Activated CD4-positive, alpha-beta T cell treated with anti-CD3 and anti-CD28 coated beads for 36 hours (primary cell): ENCODE results near the gene NLRP3. TPM values are rescaled to one million over a fixed set of nuclear protein-coding genes. Genes with fewer than 3 reads are reported as not detected.
"Not testable (repeated sequence)": the region's sequence is repeated elsewhere in the genome, so short reads cannot be mapped to it uniquely, and the experiment has no call there.

Experiments used
- ATAC-seq: fragments of 200-7000 bp; cut with Tn5 transposase; one replicate; pipeline ENCODE4 v1.10.0; 2021; ENCODE audit warnings: mild to moderate bottlenecking, moderate library complexity
- CTCF ChIA-PET: fragments of 350-600 bp; sonication (Branson Sonifier 250); formaldehyde crosslinking; loops from one replicate; lab custom pipeline; 2021; ENCODE audit warnings: antibody characterized with exemption; lab: Charles Lee
- POLR2A ChIA-PET: fragments of 350-600 bp; sonication (Branson Sonifier 250); formaldehyde crosslinking; loops from one replicate; lab custom pipeline; 2021; ENCODE audit warnings: antibody characterized with exemption, inconsistent platforms; lab: Charles Lee
- DNase-seq: peaks from one replicate; pipeline ENCODE4 v3.0.0-alpha.2; 2020
- H3K27ac Mint-ChIP-seq: one replicate; pipeline ENCODE4 v1.8.0; 2021; ENCODE audit warnings: mixed read lengths
- H3K27me3 Mint-ChIP-seq: one replicate; pipeline ENCODE4 v1.8.0; 2021; ENCODE audit warnings: mixed read lengths
- H3K36me3 Mint-ChIP-seq: one replicate; pipeline ENCODE4 v1.8.0; 2021; ENCODE audit warnings: low read depth, mixed read lengths
- H3K4me1 Mint-ChIP-seq: one replicate; pipeline ENCODE4 v1.8.0; 2021; ENCODE audit warnings: mixed read lengths
- H3K4me3 Mint-ChIP-seq: one replicate; pipeline ENCODE4 v1.8.0; 2021; ENCODE audit warnings: mild to moderate bottlenecking, moderate library complexity, mixed read lengths
- H3K9me3 Mint-ChIP-seq: one replicate; pipeline ENCODE4 v1.8.0; 2021; ENCODE audit warnings: low read depth, mixed read lengths
- intact Hi-C, 2 experiments: fragments of 100-400 bp; cut with DNase I in 1 of 2; cut with micrococcal nuclease in 1 of 2; formaldehyde crosslinking; loops; one replicate each; pipeline versions ENCODE4 v1.14.2 to v1.15.1; 2022 to 2024; cut with DNase I, micrococcal nuclease
- total RNA-seq, 2 experiments: library from RNA; stranded (reverse); gene quantifications; one replicate each; pipeline ENCODE4 v1.2.3, GENCODE V29; 2021

NLRP3 gene
- total RNA-seq, 2 experiments from 2014 or later, result 1.0 to 1.5 TPM

DNA sequence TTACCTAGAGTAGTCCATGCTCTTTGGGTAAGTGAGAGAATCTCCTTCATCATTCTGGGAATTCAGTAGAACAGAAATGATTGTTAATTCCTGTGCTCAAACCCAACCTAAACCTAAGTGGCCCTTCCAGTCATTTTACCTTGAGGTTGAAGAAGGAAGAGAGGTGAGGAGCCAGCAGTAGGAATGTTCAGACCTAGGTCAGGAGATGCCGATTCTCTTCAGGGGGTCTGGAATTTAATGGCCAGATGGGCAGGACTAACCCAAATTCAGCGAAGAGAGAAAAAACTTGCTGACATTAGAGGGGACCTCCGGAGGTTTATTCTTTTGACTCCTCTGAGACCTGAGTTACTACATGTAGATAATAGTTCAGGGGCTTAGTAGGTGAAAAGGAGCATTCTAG lies 58.4 kb downstream of the NLRP3 start:
- H3K27ac Mint-ChIP-seq, result no peak overlapping the region
- H3K27me3 Mint-ChIP-seq, result peaks cover 2% of the 10 kb centered on the region
- ATAC-seq (no peak), DNase-seq (no peak)
- CTCF ChIA-PET, result no interaction called here
- H3K9me3 Mint-ChIP-seq, result peaks cover 5% of the 10 kb centered on the region
- no peaks in the 10 kb centered on the region for H3K4me1 Mint-ChIP-seq
- POLR2A ChIA-PET, result no interaction called here
- H3K36me3 Mint-ChIP-seq, result no peaks in the 10 kb centered on the region
- no peak overlapping the region for H3K4me3 Mint-ChIP-seq
- intact Hi-C loops, result no loop called here

DNA sequence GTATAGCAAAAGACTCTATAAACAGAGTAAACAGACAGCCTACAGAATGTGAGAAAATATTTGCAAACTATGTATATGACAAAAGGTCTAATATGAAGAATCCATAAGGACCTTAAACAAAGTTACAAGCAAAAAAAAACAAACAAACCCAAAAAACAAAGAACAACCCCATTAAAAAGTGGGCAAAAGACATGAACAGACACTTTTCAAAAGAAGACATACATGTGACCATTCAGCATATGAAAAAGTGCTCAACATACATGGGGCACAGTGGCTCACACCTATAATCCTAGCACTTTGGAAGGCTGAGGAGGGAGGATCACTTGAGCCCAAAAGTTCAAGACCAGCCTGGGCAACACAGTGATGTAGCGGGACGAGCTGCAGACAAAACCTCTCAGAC lies 59.8 kb downstream of the NLRP3 start:
- H3K36me3 Mint-ChIP-seq, result no peaks in the 10 kb centered on the region
- POLR2A ChIA-PET, result no interaction called here
- H3K27ac Mint-ChIP-seq, result no peak overlapping the region
- intact Hi-C loops, result no loop called here
- H3K27me3 Mint-ChIP-seq, result peaks cover 2% of the 10 kb centered on the region
- no peak overlapping the region for H3K4me3 Mint-ChIP-seq
- CTCF ChIA-PET, result interaction anchor here (0.5 kb wide), 1 partner anchor 105 kb away, joined by 3 read pairs; no protein-coding TSS in a partner anchor
- H3K9me3 Mint-ChIP-seq, result peaks cover 5% of the 10 kb centered on the region
- ATAC-seq, result no peak
- no peaks in the 10 kb centered on the region for H3K4me1 Mint-ChIP-seq
- DNase-seq, result no peak

DNA sequence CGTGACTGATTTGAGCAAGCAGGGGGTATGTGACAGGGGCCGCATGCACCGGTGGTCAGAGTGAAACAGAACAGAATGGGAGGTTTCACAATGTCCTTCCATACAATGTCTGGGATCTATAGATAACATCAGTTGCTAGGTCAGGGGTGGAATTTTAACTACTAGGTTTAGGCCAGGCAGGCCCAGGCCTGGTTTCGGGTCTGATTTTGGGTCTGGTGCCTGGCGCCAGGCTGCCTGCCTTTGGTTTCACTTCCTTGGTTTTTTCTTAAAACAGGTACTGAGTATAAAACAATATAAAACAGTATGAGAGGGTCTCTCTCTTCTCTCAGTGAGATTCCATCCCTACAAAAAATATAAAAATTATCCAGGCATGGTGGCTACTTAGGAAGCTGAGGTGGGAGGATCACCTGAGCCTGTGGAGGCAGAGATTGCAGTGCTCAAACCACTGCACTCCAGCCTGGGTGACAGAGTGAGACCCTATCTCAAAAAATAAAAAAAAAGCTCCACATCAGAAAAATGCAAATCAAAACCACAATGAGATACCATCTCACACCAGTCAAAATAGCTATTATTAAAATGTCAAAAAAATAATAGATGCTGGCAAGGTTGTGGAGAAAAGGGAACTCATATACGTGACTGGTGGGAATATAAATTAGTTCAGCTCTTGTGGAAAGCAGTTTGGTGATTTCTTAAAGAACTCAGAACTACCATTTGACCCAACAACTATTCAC lies 60.5 kb downstream of the NLRP3 start:
- DNase-seq, ATAC-seq, intact Hi-C loops, POLR2A ChIA-PET, H3K9me3 Mint-ChIP-seq, H3K4me1 Mint-ChIP-seq, H3K4me3 Mint-ChIP-seq, H3K27ac Mint-ChIP-seq, H3K27me3 Mint-ChIP-seq, H3K36me3 Mint-ChIP-seq: not testable (repeated sequence)
- CTCF ChIA-PET, result interaction anchor here (0.5 kb wide), 1 partner anchor 106 kb away, joined by 3 read pairs; no protein-coding TSS in a partner anchor

DNA sequence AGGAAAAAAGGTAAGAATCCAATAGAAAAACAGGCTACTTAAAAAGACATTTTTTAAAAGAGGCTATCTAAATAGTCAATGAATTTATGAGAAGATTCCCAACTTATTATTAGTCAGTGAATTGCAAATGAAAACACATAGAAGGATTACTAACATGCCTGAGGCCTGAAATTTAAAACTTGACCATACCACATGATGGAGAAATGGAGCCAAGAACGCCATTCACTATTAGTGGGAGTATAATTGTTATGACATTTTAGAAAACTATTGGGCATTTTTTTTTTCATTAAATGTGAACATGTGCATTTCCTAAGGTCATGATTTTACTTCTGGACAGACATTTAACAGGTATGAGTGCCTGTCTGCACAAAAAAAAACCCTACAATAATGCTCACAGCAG lies 66.8 kb downstream of the NLRP3 start:
- intact Hi-C loops, result no loop called here
- DNase-seq (no peak), ATAC-seq (no peak)
- Mint-ChIP-seq H3K27me3 (peaks cover under 1% of the 10 kb centered on the region), H3K4me3 (no peak overlapping the region), H3K4me1 (no peaks in the 10 kb centered on the region), H3K36me3 (no peaks in the 10 kb centered on the region), H3K9me3 (no peaks in the 10 kb centered on the region), H3K27ac (no peak overlapping the region)
- POLR2A ChIA-PET, result no interaction called here
- CTCF ChIA-PET, result interaction anchor here (0.9 kb wide), 1 partner anchor 109 kb away, joined by 4 read pairs; no protein-coding TSS in a partner anchor

DNA sequence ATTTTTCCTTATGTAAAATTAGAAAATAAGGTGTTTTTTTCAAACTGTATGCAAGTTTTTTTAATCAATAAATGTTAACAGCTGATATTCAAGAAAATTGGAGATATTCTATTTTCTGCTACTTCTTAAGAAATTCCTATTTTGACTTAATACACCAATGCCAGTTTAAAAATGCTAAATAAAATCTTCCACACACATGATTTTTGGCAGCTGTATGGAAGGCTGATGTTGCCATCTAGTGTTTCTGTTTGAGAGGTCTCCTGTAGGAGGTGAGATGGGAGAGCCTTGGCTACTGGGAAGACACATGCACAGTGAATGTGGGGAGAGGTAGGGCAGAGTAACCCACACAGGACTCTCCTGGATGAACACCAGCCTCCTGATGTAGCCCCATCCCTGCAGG lies 71.1 kb downstream of the NLRP3 start:
- peaks cover 8% of the 10 kb centered on the region for H3K27me3 Mint-ChIP-seq
- no peaks in the 10 kb centered on the region for H3K36me3 Mint-ChIP-seq
- no peak overlapping the region for H3K4me3 Mint-ChIP-seq
- intact Hi-C loops, result loop anchor here (1.0 kb wide), 3 partner anchors 97 to 115 kb away; no protein-coding TSS in a partner anchor
- DNase-seq (peak; percentile 38), ATAC-seq (peak; percentile 80)
- no peaks in the 10 kb centered on the region for H3K9me3 Mint-ChIP-seq
- ChIA-PET CTCF (interaction anchor here (0.9 to 6.1 kb wide), 11 partner anchors 23 to 159 kb away, joined by 3 to 62 read pairs (median 4); partner anchors contain the start of gene NLRP3), POLR2A (no interaction called here)
- no peaks in the 10 kb centered on the region for H3K4me1 Mint-ChIP-seq
- H3K27ac Mint-ChIP-seq, result no peak overlapping the region

DNA sequence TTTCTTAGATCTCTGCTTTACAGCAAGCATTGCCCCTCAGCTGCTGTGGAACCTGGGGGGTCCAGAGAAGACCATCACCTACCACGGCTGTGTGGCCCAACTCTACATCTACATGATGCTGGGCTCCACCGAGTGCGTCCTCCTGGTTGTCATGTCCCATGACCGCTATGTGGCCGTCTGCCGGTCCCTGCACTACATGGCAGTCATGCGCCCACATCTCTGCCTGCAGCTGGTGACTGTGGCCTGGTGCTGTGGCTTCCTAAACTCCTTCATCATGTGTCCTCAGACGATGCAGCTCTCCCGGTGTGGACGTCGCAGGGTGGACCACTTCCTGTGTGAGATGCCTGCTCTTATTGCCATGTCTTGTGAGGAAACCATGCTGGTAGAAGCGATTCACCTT lies 75.4 kb downstream of the NLRP3 start:
- DNase-seq, result no peak
- no peak overlapping the region for H3K4me3 Mint-ChIP-seq
- POLR2A ChIA-PET, result no interaction called here

DNA sequence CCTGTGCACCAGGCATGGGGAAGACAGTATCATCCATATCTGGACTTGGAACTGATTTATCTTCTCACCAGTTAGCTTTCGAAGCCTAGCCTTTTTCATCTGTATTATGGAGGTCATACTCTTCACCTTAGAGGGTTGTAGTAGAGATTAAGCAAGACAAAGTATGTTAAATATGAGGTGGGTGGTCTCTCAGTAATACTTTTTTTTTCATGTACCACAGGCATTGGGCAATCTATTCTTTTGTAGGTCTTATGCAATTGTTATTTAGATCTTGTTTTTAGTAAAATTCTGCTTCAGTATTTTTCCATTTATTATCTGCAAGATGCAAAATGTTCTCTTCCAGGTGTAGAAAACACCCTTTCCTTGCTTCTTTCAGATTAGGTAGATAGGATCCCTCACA lies 77.1 kb downstream of the NLRP3 start:
- POLR2A ChIA-PET, result no interaction called here

More for the DNA sequence above, 75.4 kb downstream of the NLRP3 start:
- H3K9me3 Mint-ChIP-seq, result no peaks in the 10 kb centered on the region
- no peak overlapping the region for H3K27ac Mint-ChIP-seq
- H3K36me3 Mint-ChIP-seq, result no peaks in the 10 kb centered on the region
- intact Hi-C loops, result no loop called here
- CTCF ChIA-PET, result no interaction called here
- no peak for ATAC-seq
- H3K27me3 Mint-ChIP-seq, result peaks cover 23% of the 10 kb centered on the region
- H3K4me1 Mint-ChIP-seq, result no peaks in the 10 kb centered on the region

DNA sequence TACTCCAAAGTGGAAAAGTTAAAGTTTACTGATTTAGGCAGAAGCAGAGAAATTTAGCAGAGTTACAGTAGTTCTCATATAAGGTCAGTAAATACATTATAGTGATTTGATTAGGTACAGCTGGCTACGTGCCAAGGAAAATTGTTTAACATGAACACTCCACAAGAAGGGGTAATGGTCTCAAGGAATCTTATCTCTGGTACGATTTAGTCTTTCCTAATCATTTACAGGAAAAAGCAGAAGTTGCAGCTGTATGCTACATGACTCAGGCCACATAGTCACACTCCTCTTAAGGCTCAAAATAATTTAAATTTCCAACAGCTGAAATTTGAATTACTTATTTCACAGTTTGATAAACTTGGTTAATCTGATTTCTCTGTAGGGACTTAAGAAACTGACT lies 78.8 kb downstream of the NLRP3 start:
- ChIA-PET POLR2A (no interaction called here), CTCF (interaction anchor here (0.6 to 1.7 kb wide), 2 partner anchors 10 to 122 kb away, joined by 3 to 5 read pairs; no protein-coding TSS in a partner anchor)
- no peaks in the 10 kb centered on the region for H3K4me1 Mint-ChIP-seq
- H3K4me3 Mint-ChIP-seq, result no peak overlapping the region
- intact Hi-C loops, result no loop called here
- DNase-seq, result no peak
- H3K9me3 Mint-ChIP-seq, result no peaks in the 10 kb centered on the region
- no peak overlapping the region for H3K27ac Mint-ChIP-seq
- no peak for ATAC-seq
- peaks cover 23% of the 10 kb centered on the region for H3K27me3 Mint-ChIP-seq
- H3K36me3 Mint-ChIP-seq, result no peaks in the 10 kb centered on the region

More for the DNA sequence above, 77.1 kb downstream of the NLRP3 start:
- Mint-ChIP-seq H3K27me3 (peaks cover 20% of the 10 kb centered on the region), H3K4me3 (no peak overlapping the region), H3K27ac (no peak overlapping the region), H3K36me3 (no peaks in the 10 kb centered on the region), H3K4me1 (no peaks in the 10 kb centered on the region), H3K9me3 (no peaks in the 10 kb centered on the region)
- ATAC-seq (no peak), DNase-seq (no peak)
- CTCF ChIA-PET, result interaction anchor here (0.7 kb wide), 1 partner anchor 120 kb away, joined by 3 read pairs; no protein-coding TSS in a partner anchor
- intact Hi-C loops, result no loop called here

DNA sequence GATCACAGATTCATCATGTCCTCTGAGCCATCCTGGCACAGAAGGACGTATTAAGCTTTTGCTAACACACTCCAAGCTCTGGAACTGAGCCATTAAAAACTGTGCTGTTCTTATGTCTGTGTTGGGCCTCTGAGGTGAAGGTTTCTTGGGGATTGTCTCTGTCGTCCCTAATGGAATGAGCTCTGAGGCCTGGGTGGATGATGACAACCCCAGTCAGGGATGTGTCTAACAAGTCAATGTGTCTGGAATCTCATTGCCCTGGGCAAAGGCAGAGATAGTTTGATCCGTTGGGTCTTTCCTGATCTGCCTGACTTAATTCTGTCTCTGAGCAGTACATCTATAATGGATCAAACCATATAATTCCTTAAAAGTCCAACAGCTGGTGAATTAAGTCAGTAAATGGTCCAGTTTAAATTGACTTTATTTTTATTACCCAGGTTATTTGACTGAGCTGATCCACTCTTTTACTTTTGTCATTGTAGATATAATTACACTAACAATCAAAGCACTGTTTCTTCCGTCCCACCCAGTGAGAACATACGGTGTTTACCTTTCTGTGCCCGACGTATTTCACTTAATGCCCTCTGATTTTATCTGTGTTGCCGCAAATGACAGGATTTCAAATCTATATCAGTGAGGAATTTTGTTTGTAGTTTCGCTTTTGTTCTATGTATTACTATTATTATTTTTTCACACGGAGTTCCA lies 80.8 kb downstream of the NLRP3 start:
- no peak for ATAC-seq
- Mint-ChIP-seq H3K36me3 (no peaks in the 10 kb centered on the region), H3K4me1 (no peaks in the 10 kb centered on the region), H3K27ac (no peak overlapping the region), H3K27me3 (peaks cover 18% of the 10 kb centered on the region), H3K4me3 (no peak overlapping the region), H3K9me3 (no peaks in the 10 kb centered on the region)
- ChIA-PET POLR2A (no interaction called here), CTCF (interaction anchor here (1.7 kb wide), 1 partner anchor 123 kb away, joined by 5 read pairs; no protein-coding TSS in a partner anchor)
- DNase-seq, result no peak
- intact Hi-C loops, result no loop called here
